HG03045 (cell line): ENCODE measurements around the gene TMPO.
"Not testable (repeated sequence)": the region's sequence is repeated elsewhere in the genome, so short reads cannot be mapped to it uniquely, and the experiment has no call there.

Experiments
- ATAC-seq: cut with Tn5 transposase; IDR thresholded peaks from one replicate; pipeline ENCODE4 v1.9.1; 2021; ENCODE audit warnings: mild to moderate bottlenecking, moderate library complexity; ENCODE audit not compliant: unreplicated experiment

The TMPO gene

GRCh38 chr12:98509063-98509462 is 6.3 kb upstream of the TMPO start:
- ATAC-seq, result no peak

GRCh38 chr12:98511806-98512205 is 3.6 kb upstream of the TMPO start:
- not testable (repeated sequence) for ATAC-seq

- no peak for ATAC-seq
Measured at GRCh38 chr12:98513379-98514322, 1.7 kb upstream of the TMPO start.

- ATAC-seq, result no peak
Measured at GRCh38 chr12:98514982-98515286, 456 bp upstream of the TMPO start.

- peak; percentile 50 for ATAC-seq
Measured at GRCh38 chr12:98516111-98516873, 902 bp downstream of the TMPO start.

DNA sequence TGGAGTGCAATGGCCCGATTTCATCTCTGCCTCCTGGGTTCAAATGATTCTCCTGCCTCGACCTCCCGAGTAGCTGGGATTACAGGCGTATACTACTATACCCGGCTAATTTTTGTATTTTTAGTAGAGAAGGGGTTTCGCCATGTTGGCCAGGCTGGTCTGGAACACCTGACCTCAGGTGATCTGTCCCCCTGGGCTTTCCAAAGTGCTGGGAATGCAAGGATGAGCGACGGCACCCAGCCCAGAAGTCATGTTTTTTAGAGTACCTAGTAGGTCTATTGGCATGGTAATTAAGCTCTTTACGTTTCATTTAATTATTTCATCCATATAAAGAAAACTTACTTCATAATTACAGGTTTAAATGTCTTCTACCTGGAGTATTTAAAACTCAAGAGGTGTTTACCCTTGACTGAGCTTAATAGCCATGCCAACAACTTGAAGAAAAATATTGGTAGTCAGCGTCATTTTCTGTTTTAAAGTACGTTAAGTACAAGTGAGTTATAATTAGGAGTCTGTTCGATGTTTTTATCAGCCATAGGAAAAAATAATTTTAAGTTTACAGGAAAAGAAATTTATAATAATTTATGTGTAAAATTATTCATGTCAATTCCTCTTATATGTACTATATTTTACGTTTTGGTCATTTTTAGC is 4.0 kb downstream of the TMPO start:
- no peak for ATAC-seq

GRCh38 chr12:98530068-98530467 is 14.7 kb downstream of the TMPO start:
- ATAC-seq, result no peak

GRCh38 chr12:98532687-98533304 is 17.4 kb downstream of the TMPO start:
- ATAC-seq, result no peak

DNA sequence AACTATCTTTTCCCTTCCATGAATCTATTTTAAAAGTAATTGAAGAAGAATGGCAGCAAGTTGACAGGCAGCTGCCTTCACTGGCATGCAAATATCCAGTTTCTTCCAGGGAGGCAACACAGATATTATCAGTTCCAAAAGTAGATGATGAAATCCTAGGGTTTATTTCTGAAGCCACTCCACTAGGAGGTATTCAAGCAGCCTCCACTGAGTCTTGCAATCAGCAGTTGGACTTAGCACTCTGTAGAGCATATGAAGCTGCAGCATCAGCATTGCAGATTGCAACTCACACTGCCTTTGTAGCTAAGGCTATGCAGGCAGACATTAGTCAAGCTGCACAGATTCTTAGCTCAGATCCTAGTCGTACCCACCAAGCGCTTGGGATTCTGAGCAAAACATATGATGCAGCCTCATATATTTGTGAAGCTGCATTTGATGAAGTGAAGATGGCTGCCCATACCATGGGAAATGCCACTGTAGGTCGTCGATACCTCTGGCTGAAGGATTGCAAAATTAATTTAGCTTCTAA is 18.4 kb downstream of the TMPO start:
- no peak for ATAC-seq

DNA sequence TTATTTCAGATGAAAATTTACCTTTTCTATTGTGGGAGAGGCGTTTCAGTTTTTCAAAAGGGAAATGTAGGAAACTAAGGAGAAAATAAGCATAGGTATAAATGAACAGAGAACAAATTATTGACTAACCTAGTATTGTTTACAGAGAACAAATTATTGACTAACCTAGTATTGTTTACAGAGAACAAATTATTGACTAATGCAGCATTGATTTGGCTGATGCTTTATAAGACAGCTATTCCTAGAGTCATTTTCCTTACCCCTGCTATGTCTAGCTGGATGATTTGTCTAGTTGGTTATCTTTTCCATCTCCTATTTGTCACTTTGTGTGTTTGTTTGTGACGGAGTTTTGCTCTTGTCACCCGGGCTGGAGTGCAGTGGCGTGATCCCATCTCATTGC is 22.6 kb downstream of the TMPO start:
- ATAC-seq, result no peak

GRCh38 chr12:98543701-98544100 is 28.3 kb downstream of the TMPO start:
- ATAC-seq, result no peak

DNA sequence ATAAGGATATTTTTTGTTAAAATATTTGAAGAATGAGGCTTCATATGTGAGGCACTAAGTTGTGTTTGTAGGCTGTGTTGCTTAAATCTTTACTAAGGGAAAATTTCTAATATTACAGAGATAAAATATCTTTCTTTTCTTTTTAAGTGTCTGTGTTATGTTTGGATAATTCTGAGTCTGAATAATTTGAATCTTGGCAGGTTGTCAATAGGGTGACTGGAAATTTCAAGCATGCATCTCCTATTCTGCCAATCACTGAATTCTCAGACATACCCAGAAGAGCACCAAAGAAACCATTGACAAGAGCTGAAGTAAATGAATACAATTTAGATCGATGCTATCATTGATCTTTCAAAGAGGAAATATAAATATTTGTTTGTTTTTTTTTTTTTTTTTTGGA is 29.4 kb downstream of the TMPO start:
- ATAC-seq, result no peak

DNA sequence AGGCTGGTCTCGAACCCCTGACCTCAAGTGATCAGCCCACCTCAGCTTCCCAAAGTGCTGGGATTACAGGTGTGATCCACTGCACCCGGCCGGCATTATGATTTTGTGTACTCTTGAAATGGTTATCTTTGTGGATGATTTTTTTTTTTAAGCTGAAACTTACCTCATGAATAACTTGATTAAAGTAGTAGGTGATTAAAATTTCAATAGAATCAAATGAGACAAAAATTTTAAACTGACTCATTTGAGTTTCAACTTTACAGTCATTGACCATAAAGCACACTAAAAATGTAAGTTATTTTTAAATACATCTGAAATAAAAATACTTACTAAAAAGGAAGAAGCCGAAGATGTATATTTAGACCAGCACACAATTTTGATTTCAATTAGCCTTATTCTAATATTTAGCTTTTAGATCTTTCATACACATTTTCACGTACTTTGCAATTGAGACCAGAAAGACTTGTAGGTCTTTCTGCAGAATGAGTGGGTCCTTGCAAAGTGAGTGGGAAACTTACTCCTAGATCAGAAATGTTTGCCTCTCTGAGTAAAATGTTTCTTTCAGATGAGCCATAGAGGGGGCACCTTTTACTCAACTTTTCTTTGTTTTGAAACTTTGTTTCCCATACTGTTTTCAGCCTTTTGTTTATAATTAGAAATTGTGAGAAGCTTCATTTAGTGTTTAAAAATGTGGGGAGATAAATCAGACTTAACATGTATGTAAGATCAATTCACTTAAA is 34.2 kb downstream of the TMPO start:
- no peak for ATAC-seq

DNA sequence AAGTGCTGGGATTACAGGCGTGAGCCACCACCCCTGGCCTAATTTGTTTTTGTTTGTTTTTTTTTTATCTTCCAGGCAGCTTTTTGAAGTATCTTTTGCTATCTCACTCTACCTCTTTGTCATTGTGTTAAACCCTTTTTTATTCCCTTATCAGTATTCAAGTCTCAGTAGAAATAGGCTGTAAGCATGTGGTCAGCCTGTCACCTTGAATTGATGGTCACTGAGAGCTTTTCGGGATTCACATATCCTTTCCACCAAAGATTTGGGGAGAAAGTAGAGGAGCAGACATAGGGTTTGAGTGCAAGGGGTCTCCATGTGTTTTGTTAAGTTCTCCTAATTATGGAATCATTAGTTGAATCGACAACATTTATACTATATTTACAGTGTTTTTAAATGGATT is 36.4 kb downstream of the TMPO start:
- no peak for ATAC-seq

DNA sequence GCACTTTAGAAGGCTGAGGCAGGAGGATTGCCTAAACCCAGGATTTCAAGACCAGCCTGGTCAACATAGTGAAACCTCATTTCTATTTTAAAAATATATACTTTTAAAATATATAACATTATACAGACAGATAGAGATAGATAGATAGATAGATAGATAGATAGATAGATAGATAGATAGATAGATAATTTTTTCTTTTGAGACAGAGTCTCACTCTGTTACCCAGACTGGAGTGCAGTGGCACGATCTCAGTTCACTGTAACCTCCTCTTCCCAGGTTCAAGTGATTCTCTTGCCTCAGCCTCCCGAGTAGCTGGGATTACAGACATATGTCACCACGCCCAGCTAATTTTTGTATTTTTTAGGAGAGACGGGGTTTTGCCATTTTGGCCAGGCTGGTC is 42.7 kb downstream of the TMPO start:
- not testable (repeated sequence) for ATAC-seq

GRCh38 chr12:98559666-98560065 is 44.3 kb downstream of the TMPO start:
- no peak for ATAC-seq

GRCh38 chr12:98561846-98562245 is 46.5 kb downstream of the TMPO start:
- ATAC-seq, result no peak

- no peak for ATAC-seq
Measured at GRCh38 chr12:98572010-98572409, 56.6 kb downstream of the TMPO start.

- ATAC-seq, result no peak
Measured at GRCh38 chr12:98574110-98574509, 58.7 kb downstream of the TMPO start.

GRCh38 chr12:98575013-98575412 is 59.6 kb downstream of the TMPO start:
- ATAC-seq, result no peak
